Nephron progenitor cell (in vitro differentiated cells): Measurements from ENCODE around the gene KLHL11.

Source experiments
- DNase-seq: peaks from one replicate; pipeline ENCODE4 v3.0.0; 2021
- H3K27ac Mint-ChIP-seq: 2 replicates; pipeline ENCODE4 v1.8.0; 2021; ENCODE audit warnings: mild to moderate bottlenecking, moderate library complexity, mixed read lengths
- H3K27me3 Mint-ChIP-seq: 2 replicates; pipeline ENCODE4 v1.8.0; 2021; ENCODE audit warnings: mild to moderate bottlenecking, low read depth, mixed read lengths; ENCODE audit not compliant: poor library complexity
- H3K36me3 Mint-ChIP-seq: 2 replicates; pipeline ENCODE4 v1.8.0; 2021; ENCODE audit warnings: low read depth, mixed read lengths
- H3K4me1 Mint-ChIP-seq: 2 replicates; pipeline ENCODE4 v1.8.0; 2021; ENCODE audit warnings: mixed read lengths
- H3K4me3 Mint-ChIP-seq: 2 replicates; pipeline ENCODE4 v1.8.0; 2021; ENCODE audit warnings: mild to moderate bottlenecking, moderate library complexity, mixed read lengths
- H3K9me3 Mint-ChIP-seq: 2 replicates; pipeline ENCODE4 v1.8.0; 2021; ENCODE audit warnings: mild to moderate bottlenecking, moderate library complexity, mixed read lengths
- TF ChIP-seq, protein P1 (sequence below): fragments of 200-600 bp; sonication (generic); IDR thresholded peaks from 2 replicates; pipeline ENCODE4 v1.5.0; 2021; ENCODE audit warnings: antibody characterized with exemption

The KLHL11 gene

DNA sequence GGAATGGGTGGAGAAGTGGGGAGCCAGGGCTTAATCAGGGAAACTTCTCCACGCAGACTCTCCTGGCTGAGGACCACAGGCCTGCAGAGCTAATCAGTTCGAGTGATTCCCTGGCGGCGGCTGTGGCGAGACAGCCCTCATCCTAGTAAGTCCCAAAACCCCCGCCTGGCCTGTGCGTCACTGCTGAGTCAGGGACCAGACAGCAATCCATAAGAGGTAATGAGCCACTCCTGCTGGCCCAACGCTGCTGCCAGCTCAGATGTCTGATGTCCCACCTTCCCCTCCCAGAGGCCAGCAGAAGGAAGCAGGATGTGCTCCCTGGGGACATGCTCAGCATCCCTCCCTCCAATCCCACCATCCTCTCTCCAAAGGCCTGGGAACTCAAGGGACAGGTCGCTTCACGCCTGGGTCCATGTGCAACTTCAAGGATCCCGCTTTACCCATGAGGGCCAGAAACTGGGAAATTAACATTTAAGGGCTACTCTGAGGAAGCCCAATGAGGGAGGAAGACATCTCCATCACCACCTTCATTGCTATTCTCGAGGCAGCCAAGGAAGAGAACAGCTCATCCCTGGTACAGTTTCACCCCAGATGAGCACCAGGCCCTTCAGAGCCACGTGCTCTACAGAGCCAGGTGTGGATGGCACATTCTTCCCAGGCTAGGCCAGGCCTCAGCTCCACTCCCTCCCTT, 45.6 kb upstream of the KLHL11 start:
- Mint-ChIP-seq H3K4me3 (no peak overlapping the region), H3K27me3 (peaks cover 4% of the 10 kb centered on the region), H3K9me3 (no peaks in the 10 kb centered on the region), H3K27ac (peak overlapping the region; percentile 80), H3K4me1 (peaks cover 68% of the 10 kb centered on the region), H3K36me3 (peaks cover 53% of the 10 kb centered on the region)
- TF ChIP-seq, protein P1, sequence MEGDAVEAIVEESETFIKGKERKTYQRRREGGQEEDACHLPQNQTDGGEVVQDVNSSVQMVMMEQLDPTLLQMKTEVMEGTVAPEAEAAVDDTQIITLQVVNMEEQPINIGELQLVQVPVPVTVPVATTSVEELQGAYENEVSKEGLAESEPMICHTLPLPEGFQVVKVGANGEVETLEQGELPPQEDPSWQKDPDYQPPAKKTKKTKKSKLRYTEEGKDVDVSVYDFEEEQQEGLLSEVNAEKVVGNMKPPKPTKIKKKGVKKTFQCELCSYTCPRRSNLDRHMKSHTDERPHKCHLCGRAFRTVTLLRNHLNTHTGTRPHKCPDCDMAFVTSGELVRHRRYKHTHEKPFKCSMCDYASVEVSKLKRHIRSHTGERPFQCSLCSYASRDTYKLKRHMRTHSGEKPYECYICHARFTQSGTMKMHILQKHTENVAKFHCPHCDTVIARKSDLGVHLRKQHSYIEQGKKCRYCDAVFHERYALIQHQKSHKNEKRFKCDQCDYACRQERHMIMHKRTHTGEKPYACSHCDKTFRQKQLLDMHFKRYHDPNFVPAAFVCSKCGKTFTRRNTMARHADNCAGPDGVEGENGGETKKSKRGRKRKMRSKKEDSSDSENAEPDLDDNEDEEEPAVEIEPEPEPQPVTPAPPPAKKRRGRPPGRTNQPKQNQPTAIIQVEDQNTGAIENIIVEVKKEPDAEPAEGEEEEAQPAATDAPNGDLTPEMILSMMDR: no peak
- DNase-seq: no peak

DNA sequence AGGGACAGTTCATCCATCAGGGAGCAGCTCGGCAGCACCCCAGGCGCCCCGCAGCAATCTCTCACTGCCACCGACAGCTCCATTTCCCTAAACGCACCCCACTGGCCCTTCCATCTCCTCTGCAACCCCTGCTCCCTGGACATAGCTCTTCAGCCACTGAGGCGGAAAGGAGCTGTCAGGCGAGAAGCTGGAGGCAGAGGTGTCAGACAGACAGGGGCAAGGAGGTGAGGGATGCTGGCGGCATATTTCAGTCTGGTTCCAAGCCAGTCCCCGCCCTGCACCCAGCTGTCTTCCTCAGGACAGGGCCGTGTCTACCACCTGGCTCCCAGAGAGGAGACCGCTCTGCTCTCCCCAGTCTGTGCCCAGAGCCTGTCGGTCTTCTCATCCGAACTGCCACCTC, 43.9 kb upstream of the KLHL11 start:
- Mint-ChIP-seq H3K36me3 (peaks cover 65% of the 10 kb centered on the region), H3K27ac (peak overlapping the region; percentile 84), H3K27me3 (peaks cover 4% of the 10 kb centered on the region), H3K4me1 (peaks cover 50% of the 10 kb centered on the region), H3K4me3 (no peak overlapping the region), H3K9me3 (no peaks in the 10 kb centered on the region)
- TF ChIP-seq, protein P1: no peak
- peak; percentile 17 for DNase-seq

DNA sequence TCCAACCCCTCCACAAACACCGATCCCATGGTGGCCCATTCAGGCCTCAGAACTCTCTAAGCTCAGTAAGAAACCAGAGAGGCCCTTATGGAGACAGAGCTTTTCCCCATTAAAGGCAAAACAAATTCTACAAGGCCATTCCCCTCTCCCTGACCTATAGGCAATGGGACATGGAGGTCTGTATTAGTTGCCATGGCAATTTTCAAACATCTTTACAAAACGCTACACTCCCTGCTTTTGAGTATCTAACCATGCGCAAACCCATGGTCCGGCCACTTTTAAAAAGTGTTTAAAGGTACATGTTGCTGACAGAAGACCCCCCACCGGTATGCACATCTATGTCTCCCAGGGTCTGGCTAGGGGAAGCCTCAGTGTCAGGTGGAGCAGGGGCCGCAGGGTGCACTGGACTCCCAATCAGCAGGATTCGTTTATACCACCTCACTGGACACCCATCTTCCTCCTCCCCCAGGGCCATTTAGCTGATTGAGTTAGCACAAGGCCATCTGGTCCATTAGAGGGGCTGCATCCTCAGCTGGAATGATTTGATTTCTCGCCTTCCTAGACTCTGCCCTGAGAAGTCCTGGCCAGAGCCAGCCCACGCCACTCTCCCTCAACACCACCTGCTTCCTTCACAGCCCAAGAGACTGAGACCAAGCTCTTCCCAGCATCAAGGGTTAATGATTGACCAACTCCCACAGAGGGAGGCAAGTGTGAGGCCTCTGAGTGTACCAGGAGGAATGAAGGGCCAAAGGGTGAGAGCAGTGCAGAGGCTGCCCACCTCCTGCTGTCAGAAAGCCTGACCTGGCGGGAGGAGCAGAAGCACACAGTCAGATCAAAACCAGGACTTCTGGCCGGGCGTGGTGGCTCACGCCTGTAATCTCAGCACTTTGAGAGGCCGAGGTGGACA, 42.7 kb upstream of the KLHL11 start:
- Mint-ChIP-seq H3K27me3 (peaks cover 4% of the 10 kb centered on the region), H3K4me3 (no peak overlapping the region), H3K36me3 (peaks cover 60% of the 10 kb centered on the region), H3K4me1 (peaks cover 39% of the 10 kb centered on the region), H3K27ac (peak overlapping the region; percentile 95), H3K9me3 (no peaks in the 10 kb centered on the region)
- DNase-seq: no peak
- TF ChIP-seq, protein P1: no peak

DNA sequence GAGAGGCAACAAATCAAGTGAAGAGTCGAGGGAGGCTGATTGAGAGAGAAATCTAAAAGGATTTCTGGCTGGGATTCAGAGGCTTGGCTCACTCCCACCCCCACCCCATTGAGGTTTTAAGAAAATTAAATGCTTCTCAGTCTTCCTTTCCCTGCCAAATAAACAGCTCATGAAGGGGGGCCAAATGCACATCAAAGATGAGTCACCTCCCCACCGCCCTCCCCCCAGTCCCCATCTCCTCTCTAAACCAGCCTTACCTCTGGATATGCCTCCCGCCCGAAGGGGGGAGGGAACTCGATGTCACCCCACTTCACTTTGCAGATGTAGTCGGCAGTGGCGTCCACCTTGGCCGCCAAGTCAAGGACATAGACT, 41.9 kb upstream of the KLHL11 start:
- Mint-ChIP-seq H3K27ac (peak overlapping the region; percentile 95), H3K9me3 (no peaks in the 10 kb centered on the region), H3K36me3 (peaks cover 56% of the 10 kb centered on the region), H3K4me1 (peaks cover 33% of the 10 kb centered on the region), H3K27me3 (peaks cover 4% of the 10 kb centered on the region), H3K4me3 (no peak overlapping the region)
- TF ChIP-seq, protein P1: no peak
- DNase-seq: no peak

DNA sequence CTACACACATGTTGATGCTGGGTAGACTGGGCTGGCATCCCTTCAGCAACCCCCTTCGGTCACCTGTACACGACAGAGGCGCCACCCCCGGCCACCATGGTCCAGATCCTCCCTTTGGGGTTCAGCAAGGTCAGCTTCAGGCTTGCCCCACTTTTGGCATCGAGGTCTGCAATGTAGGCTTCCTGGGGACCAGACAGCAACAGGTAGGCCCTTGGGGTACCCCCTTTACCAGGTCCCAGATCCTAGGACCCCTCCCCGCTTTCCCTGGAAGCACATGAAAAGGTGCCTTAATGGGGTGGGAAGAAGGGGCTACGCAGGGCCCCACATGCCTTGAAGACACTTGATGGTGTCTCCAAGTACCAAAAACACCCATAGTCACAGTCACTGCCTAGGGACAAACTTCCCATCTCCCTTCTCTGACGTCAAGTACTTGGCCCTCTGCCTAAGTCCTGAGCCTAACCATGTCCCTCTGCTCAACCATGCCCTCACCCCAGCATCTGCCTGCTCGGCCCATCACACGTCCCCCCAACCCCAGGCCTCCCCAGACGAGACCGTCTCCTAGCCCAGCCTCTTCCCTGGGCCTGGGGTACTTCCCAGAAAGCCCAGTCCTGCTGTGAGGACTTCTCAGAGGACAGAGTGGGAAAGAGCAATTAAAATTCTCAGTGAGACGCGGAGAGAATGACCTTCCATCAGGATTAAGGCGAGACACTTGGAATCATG, 41.4 kb upstream of the KLHL11 start:
- Mint-ChIP-seq H3K27me3 (peaks cover 4% of the 10 kb centered on the region), H3K36me3 (peaks cover 60% of the 10 kb centered on the region), H3K4me3 (no peak overlapping the region), H3K9me3 (no peaks in the 10 kb centered on the region), H3K27ac (peak overlapping the region; percentile 95), H3K4me1 (peaks cover 33% of the 10 kb centered on the region)
- TF ChIP-seq, protein P1: no peak
- no peak for DNase-seq
